GM18519 (cell line): ENCODE measurements around the gene FZR1.

Experiments
- ATAC-seq: cut with Tn5 transposase; IDR thresholded peaks from one replicate; pipeline ENCODE4 v1.9.1; 2021; ENCODE audit warnings: mild to moderate bottlenecking, moderate library complexity; ENCODE audit not compliant: unreplicated experiment, low FRiP score

The FZR1 gene

GRCh38 chr19:3512562-3513228 lies 6.6 kb downstream of the FZR1 start:
- ATAC-seq, result no peak

GRCh38 chr19:3513229-3514140 lies 7.4 kb downstream of the FZR1 start:
- no peak for ATAC-seq

GRCh38 chr19:3514930-3515329 lies 8.8 kb downstream of the FZR1 start:
- no peak for ATAC-seq

- no peak for ATAC-seq
Measured at GRCh38 chr19:3515891-3516422, 9.8 kb downstream of the FZR1 start.

- no peak for ATAC-seq
Measured at GRCh38 chr19:3516675-3517207, 10.6 kb downstream of the FZR1 start.

GRCh38 chr19:3517638-3518037 lies 11.5 kb downstream of the FZR1 start:
- no peak for ATAC-seq

- no peak for ATAC-seq
Measured at GRCh38 chr19:3518255-3518654, 12.1 kb downstream of the FZR1 start.

- ATAC-seq, result no peak
Measured at GRCh38 chr19:3518659-3519058, 12.5 kb downstream of the FZR1 start.

GRCh38 chr19:3519126-3519525 lies 13.0 kb downstream of the FZR1 start:
- ATAC-seq, result no peak

- no peak for ATAC-seq
Measured at GRCh38 chr19:3520166-3521103, 14.3 kb downstream of the FZR1 start.

- no peak for ATAC-seq
Measured at GRCh38 chr19:3521104-3521445, 15.0 kb downstream of the FZR1 start.

GRCh38 chr19:3522421-3523360 lies 16.6 kb downstream of the FZR1 start:
- no peak for ATAC-seq

GRCh38 chr19:3523361-3524077 lies 17.4 kb downstream of the FZR1 start:
- no peak for ATAC-seq

GRCh38 chr19:3524078-3524842 lies 18.1 kb downstream of the FZR1 start:
- no peak for ATAC-seq

- ATAC-seq, result no peak
Measured at GRCh38 chr19:3524904-3525451, 18.9 kb downstream of the FZR1 start.

- ATAC-seq, result no peak
Measured at GRCh38 chr19:3526507-3527237, 20.6 kb downstream of the FZR1 start.
